GM21367 (cell line): Measurements from ENCODE around the gene EHD1.

ENCODE experiments used
- ATAC-seq: cut with Tn5 transposase; IDR thresholded peaks from one replicate; pipeline ENCODE4 v1.9.1; 2021; ENCODE audit not compliant: unreplicated experiment

EHD1 gene

DNA sequence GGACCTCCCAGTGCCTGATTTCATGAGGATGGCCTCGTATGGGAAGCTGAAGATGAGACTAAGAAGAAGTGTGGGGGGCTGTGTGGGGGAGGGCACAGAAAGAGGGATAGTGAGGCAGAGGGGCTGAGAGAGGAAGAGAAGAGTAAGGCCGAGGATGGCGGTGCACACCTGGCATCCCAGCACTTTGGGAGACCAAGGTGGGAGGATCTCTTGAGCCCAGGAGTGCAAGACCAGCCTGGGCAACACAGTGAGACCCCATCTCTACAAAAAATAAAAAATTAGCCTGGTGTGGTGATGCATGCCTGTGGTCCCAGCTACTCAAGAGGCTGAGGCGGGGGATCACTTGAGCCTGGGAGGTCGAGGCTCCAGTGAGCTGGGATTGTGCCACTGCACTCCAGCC lies 13.5 kb upstream of the EHD1 start:
- no peak for ATAC-seq

DNA sequence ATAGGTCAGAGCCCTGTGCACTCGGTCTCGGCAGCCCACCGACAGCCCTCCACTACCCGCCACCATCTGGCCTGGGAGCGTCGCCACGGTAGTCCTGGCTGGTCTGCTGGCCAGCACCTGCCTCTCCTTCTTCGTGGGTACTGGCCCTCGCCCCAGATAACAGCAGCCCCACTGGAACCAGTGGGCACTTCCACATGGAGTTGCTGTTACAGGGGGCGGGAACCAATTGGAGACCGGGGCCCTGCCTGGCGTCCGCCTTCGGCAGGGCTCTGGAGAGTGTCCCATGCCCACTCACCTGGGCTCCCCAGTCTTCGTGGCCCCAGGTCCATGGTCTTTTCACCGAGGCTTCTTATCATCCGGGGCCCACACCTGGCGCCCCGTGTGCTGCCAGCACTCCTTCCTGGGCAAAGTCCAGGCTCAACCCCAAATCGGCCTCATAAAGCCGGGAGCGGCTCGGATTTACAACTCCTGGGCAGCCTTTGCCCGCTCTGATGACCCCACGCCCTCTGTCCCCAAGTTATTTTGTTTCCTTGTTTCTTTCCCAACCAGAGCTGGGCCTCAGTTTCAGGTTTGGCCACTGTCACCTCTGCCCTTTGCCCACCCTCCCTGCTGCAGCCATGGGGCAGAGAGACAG lies 12.9 kb upstream of the EHD1 start:
- no peak for ATAC-seq

DNA sequence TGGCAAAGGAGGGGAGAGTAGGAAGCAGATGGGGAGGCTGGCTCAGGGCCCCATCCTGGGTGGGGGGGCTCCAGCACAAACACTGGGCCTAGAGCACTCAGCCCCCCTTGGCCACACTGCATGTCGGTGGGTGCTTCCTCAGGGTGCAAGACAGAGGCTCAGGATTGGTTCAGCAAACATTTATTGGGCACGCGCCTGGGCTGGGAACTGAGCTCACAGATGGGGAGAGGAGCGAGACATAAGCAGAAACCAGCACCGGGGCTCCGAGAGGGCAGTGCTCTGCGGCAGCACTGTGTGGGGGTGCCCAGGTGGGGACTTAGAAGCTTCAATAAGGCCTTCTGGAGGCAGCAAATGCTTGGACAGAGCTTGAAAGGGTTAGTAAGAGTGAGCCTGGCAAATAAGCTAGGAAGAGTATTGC lies 12.1 kb upstream of the EHD1 start:
- no peak for ATAC-seq

DNA sequence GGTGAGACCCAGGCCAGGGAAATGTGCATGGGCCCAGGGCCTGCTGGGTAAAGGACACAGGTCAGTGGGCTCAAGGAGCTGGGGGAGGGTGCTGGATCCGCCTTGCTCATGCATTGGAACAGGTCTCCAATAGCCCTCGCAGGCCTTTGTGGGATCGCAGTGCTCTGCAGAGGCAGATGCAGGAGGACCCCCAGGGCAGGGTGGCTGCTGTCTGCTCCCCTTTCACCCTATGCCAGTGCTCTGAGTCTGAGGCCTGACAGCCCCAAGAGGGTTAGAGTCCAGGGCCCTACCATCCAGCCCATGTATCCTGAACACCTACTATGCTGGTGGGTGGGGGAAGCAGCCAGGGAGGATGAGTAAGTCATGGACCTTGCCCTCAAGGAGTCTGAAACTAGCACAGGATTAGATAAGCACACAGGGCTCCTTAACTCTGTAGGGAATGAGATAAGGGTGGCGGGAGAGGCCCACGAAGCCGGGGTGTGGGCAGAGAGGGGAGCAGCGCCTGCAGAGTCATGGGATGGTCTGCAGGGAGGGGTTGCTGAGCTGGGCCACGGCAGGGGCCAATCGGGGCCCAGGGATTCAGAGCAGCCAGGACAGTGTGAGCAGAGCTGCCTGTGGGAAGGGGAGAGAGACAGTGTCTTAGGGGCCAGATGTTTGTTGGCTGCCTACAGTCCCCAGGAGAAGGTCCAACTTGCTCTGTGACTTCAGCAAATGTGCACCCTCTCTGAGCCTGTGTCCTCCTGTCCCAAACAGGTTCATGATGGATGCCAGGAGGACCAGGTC lies 10.5 kb upstream of the EHD1 start:
- ATAC-seq = no peak

DNA sequence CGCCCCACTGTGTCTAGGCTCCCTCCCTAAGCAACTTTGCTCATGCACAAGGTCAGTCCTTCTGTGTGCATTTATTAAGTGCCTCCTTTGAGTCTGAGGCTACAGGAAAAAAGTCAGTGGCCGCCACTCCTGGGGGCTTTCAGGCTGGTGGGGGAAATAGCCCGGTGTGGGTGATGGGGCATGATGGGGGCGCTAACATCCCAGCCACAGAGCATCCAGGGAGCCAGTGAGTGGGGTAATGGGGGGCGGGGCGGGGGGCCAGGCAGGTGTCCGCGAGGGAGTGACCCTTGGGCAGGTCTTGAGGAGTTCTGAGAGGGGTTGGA lies 9.9 kb upstream of the EHD1 start:
- no peak for ATAC-seq

DNA sequence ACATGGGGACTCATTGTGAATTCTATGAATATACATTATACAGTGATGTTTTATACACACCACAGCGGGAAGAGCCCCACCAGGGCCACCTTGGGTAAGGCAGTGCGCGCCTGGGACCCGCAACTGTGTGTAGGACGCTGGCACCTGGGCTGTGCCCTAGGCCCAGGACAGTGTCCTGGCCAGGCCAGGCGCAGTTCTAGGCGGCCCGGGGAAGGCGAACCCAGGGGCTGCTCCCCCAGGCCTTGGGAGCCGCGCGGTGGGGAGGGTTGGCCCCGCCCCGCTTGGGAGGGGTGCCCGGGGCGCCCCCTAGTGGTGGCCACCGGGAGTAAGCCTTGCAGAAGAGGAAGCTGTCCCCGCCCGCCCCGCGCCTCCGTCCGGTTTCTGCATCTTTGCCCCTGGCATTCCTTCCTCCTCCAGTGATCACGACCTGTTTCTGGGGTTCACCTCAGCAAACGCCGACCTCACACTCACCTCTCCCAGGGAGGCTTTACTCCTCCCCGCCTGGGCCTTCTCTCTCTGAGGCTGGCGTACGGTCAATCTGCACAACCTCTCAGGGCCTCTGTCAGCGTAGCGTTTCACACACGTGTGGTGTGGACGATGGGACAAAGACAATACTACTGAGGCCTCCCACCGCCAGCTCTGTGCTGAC lies 9.5 kb upstream of the EHD1 start:
- ATAC-seq = no peak

DNA sequence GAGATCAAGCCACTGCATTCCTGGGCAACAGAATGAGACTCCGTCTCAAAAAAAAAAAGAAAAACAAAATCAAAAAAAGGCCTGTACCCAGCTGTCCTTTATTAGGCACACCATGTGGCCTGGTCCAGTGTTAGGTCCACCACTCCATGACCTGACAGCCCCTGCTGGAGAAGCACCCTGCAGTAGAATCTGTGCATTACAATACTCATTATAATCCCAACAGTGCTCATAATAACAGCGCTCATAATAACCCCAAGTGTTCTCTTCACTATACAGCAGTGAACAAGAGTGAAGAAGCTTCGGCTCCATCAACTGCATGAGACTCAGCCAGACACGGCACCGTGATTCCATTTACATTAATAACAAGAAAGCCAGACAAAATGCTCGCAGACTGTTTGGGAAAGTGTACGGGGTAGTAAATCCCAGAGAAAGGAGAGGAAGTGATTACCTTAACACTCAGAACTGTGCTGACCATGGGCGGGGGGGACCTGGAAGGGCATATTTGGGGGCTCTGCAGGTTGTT lies 8.9 kb upstream of the EHD1 start:
- ATAC-seq = no peak

DNA sequence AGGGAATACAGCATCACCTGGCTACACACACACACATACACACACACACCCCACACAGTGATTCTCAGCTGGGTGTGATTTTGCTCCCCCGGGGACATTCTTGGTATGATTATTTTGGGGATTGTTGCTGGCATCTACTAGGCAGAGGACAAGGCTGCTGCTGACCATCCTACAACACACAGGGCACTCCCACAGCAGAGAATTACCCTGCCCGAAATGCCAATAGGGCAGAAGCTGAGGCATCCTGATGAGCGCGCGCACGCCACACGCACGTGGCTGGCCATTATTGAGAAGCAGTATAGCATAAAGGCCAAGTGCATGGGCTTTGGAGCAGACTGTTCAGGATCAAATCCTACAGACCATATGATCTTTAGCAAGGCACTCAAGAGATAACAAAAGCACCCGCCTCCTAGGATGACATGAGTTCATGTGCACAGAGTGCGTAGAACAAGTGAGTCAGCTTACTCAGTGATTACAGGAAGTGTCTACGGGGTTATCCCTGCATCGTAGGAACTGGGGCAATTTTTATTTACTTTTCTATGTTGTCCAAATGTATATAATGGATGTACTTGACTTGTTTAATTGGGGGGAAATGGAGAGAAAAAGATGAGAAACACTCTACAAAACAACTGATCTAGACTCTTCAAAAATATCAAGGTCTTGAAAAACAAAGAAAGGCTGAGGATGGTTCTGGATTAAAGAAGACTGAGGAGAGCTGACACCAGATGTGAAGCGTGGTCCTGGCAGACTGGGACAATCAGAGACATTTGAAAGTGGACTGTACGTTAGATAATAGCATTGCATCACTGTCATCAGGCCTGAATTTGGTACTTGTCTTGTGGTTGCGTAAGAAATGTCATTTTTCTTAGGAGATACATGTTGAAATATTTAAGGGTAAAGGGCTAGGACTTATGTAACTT lies 7.2 kb upstream of the EHD1 start:
- ATAC-seq = no peak

DNA sequence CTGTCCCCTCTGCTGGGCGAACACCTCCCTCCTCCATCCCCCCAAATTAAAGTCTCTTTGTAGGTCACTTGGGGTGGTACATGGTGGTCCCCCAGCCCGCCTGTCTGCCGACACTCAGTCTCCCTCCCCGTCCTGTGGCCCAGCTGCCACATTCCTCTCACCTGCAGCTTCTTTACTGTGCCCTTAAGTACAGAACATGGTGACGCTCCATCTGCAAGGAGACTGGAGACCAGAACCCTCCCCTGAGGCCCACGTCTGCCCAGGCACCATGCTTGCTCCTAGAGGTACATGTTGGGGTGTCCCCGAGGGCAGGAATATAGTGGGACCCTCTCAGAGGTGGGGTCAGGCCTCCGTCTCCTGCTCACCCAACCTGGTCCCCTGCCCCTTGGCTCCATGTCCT lies 5.6 kb upstream of the EHD1 start:
- ATAC-seq = no peak

DNA sequence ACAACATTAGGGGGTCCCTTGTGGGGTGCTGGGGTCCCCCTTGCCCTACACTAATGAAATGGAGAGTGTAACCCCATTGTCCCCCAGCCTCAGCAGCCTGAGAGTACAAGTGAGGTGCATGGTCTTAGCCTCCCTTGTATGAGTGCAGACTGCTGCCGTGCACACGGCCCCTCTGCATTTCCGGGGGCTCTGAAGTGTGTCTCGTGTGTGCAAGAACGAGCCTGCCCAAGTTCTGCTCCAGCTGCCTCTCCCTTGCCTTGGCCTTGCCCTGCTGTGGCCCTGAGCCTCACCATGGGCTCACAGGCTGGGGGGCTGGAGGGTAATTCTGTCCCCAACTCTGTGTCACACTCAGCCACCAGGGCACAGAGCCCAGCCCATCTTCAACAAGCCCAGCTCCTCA lies 5.2 kb upstream of the EHD1 start:
- ATAC-seq = no peak

DNA sequence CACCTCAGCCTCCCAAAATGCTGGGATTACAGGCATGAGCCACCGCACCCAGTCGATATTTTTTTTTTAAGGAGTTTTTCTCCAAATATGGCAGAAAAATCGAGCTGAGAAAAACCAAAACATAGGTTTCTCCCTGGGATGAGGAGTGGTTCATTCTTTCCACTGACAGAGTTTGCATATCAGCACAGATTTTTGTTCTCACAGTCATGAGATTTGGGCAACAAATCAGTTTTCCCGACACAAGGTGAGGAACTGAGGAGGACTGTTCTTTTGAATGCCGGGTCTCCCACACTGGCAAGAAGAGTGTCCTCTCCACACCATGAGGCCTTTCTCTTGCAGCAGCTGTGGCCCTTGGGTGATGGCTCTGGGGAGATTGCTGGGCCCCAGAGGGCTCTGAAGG lies 3.8 kb upstream of the EHD1 start:
- ATAC-seq = no peak

DNA sequence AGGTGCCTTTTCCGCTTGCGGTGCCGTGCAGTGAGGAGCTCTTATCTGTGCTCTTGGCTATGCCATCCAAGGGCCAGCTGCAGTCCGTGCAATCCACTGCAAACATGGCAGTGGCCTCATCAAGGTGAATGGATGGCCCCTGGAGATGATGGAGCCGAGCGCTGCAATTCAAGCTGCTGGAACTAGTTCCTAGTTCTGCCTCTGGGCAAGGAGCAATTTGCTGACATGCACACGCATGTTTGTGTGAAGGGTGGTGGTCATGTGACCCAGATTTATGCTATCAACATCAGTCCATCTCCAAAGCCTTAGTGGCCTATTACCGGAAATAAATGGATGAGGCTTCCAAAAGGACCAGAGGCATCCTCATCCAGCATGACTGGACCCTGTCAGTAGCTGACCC lies 3.1 kb upstream of the EHD1 start:
- no peak for ATAC-seq

DNA sequence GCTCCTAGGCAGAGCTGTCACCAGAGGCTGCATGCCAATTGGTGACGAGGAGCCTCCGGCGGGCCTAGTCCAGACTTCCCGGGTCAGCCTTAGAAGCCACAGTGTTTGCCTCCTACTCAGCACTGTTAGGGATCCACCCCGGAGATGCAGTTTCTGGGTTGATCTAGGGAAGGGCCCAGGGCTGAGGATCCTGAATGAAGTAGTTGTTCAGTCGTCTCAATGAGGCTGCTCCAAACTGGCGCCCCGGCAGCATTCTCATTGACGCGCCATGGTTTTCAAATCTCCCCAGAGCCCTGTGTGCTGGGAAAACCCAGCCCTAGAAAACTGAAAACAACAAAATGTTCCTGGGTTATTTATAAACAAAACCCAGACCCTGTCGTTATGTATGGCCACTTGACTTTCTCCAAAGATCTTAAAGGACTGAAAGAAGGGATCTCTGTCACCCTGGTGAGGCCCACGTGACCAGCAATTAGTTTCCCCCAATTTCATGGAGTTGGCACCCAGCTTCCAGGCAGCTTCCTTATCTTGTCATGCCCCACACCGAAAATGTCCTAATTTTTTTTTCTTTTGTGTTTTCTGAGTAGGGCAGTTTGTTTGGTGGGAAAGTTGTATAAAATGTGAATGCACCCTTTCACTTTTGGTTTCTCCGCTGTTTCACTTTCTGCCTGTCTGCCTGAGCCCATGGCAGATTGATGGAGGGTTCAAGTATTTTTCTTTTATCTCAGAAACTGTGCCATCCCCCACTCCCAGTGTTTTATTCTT lies 2.0 kb upstream of the EHD1 start:
- no peak for ATAC-seq

DNA sequence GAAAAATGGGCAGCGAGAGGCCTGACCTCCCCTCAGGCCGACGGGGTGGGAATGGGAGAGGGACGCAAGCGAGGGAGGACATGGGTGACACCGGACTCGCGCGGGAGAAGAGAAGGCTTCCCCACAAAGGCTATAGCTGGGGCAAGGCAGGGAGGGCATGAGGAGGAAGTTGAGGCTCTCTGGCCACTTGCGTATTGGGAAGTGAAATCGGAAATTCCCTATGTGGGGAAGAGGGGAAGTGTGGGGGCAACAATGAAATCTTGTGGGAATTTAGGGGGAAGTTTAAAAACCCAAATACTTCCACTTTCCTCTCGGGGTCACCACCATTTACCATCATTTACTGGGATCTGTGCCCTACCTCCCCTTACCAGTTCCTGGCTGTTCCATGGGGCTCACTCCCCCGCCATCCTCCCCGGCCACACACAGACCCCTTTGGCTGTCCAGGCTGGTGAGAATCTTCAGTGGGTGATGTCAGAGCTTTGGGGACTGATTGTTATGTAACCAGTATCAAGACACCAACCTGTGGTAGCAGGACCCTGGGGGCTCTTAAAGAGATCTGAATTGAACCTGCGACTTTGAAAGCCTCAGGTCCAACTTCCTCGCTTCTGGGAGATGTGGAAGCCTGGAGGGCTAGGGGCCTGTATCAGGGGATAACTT lies 951 bp upstream of the EHD1 start:
- no peak for ATAC-seq

DNA sequence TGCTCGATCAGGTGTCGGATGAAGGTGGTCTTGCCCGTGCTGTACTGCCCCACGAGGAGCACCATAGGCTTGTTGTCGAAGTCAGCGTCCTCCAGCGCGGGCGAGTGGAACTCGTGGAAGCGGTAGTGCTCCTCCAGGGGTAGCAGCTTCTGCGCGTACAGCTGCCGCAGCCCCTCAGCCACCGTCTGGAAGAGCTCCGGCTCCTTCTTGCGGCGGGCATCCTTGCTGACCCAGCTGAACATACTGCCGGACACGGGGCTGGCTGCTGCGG lies 263 bp downstream of the EHD1 start:
- no peak for ATAC-seq

DNA sequence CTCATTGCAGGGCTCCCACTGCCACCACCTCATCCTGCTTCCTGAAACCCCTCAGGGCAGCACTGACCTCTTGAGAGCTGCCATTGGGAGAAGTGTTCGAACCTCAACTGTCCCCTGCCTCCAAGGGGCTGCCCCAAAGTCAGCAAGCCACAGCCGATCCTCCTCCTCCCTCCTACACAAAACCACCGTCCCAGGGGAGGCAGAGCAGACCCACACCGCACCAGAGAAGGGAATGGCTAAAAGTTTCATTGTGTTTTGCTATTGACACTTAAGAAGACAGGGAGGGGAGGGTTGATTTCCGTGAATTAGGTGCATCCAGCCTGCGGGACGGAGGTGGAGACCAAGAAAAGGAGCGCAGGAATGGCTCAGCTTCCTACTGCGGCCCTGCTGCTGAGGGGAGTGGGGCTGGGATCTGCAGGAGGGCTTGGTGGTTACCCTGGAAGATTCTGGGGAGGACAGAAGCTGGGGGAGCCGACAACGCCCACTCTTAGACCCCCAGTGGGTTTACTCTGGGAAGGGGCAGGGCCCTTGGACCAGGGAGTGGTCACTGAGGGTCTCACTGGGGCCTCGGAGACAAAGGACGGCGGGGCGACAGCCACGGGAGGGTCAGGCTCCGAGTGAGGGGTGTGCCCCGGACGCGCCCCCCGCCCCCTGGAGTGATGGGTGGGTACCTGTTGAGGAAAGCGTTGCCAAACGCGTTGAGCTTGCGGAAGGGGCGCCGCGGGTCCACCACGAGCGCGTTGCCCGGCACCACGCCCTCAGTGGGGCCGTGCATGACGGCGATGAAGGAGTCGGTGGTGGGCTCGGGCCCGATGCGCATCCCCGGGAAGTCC lies 815 bp downstream of the EHD1 start:
- ATAC-seq = peak; percentile 4

DNA sequence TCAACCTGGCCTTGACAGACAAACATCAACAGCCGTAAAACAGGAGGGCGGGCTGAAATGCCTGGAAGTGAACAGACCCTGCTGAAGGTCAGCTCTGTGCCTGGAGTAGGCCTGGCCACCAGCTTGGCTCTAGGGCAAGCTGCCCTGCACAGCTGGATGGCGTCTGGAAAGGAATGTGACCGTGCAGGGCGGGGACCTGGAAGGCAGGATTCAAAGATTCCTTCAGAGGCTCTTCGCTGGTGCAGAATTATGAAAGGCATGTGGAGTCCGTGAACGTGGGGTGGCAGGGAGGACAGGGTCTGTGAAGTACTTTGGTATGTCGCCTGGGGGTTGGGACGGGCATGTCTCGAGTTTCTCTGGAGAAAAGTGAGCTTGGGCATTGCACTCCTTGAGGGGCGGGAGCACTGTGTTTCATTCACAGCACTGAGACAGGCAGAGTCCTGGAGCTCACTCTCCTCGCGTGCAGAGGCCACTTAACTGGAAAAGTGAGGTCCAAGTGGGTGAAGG lies 1.5 kb downstream of the EHD1 start:
- no peak for ATAC-seq

DNA sequence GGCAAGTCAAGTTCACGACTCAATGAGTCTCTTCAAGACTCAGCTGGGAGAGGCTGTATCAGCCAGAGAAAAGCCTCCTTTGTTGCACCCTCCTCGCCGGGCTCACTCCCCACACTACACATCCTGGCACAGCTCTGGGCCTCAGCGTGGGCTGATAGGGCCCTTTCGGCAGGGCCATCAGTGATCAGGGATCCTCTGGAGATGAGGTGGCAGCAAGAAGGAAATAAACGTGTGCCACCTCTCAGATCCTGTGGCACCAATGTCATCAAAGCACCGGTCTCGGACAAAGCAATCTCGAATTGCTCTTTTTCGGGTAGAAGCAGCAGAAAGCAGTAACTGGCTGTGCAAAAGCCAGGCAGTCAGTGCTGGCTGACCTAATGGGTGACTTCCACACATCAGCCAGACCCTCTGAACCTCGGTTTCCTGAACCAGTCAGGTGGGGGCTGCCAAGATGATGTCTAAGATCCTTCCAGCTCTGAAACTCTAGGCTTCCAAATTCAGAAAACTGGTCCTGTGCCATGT lies 2.1 kb downstream of the EHD1 start:
- ATAC-seq = no peak
